ENCODE results near the gene CLNK.

GRCh38 chr4:10599574-10599973 lies 85.0 kb downstream of the CLNK start:
- TF ChIP-seq EZH2 (IDR thresholded peaks at IDR 0.05; ENCODE audit: insufficient read depth, poor library complexity, severe bottlenecking) (no peak), EZH2phosphoT487 (IDR thresholded peaks at IDR 0.05; ENCODE audit: insufficient read depth, low read depth) (no peak)

Measured in GM23248 (cell line).